Ovary (tissue), 9 donors: ENCODE data around the gene KIRREL1. TPM values are rescaled to one million over a fixed set of nuclear protein-coding genes. Genes with fewer than 3 reads are reported as not detected.

ENCODE experiments used
- DNase-seq, 5 donors: peaks; one replicate each; pipeline ENCODE4 v3.0.0-alpha.2; 2019 to 2020
- H3K27ac ChIP-seq, 2 donors: fragments of 200-600 bp; one replicate each; pipeline versions ENCODE4 v1.5.1 to v1.8.0; 2019 to 2022
- H3K27me3 ChIP-seq: fragments of 200-600 bp; one replicate; pipeline ENCODE4 v1.8.0; 2022
- H3K36me3 ChIP-seq: fragments of 200-600 bp; sonication (generic); one replicate; pipeline ENCODE4 v1.5.1; 2019
- H3K4me1 ChIP-seq: one replicate; pipeline ENCODE4 v1.8.1; 2013; ENCODE audit warnings: mild to moderate bottlenecking, moderate library complexity; ENCODE audit not compliant: insufficient read depth
- H3K4me3 ChIP-seq: fragments of 200-600 bp; sonication (generic); one replicate; pipeline ENCODE4 v1.5.1; 2017
- H3K9me3 ChIP-seq, 2 donors: fragments of 200-600 bp in 1 of 2; sonication (generic) in 1 of 2; one replicate each; pipeline versions ENCODE4 v1.5.1 to v1.8.1; 2013 to 2019; ENCODE audit warnings: mild to moderate bottlenecking in 1 of 2, moderate library complexity in 1 of 2
- EP300 ChIP-seq: sonication (generic); formaldehyde crosslinking; IDR thresholded peaks from one replicate; pipeline ENCODE4 v1.6.1; 2017; ENCODE audit warnings: antibody characterized with exemption
- POLR2A ChIP-seq: fragments of 450-650 bp; IDR thresholded peaks from one replicate; pipeline ENCODE4 v1.6.1; 2017; ENCODE audit warnings: antibody characterized with exemption, mild to moderate bottlenecking, moderate library complexity
- WGBS, 3 donors: extraction: QIAGEN DNeasy Blood & Tissue Kit in 1 of 3; methylation state at CpG; one replicate each; pipeline versions ENCODE4 v1.1.5 to v1.1.7; 2013 to 2017; 5-methylcytosine and 5-hydroxymethylcytosine counted together
- intact Hi-C, 4 donors: fragments of 100-400 bp; cut with DNase I; formaldehyde crosslinking; loops; one replicate each; pipeline versions ENCODE4 v1.11.0 to v1.15.1; 2022 to 2023
- polyA plus RNA-seq, 2 donors: library from polyadenylated mRNA; stranded (reverse); fragments of 200-250 nt in 1 of 2; fragments of 350-450 nt in 1 of 2; fragmentation: Illumina TruSeq in 1 of 2; extraction: RNeasy Lipid Tissue Mini Kit (QIAGEN cat#74804) in 1 of 2; gene quantifications; one replicate each; pipeline ENCODE4 v1.2.3, GENCODE V29; 2013 to 2014
- total RNA-seq, 7 donors: library from RNA; depleted of rRNA in 2 of 7; stranded (reverse); fragments of >200 nt in 2 of 7; fragmentation: NEBNext Ultra II Directional in 3 of 7; extraction: Animal tissue kit (Norgen Biotek cat#: 25700) in 3 of 7; gene quantifications; one replicate each; pipeline versions ENCODE4 v1.1.0 to v1.2.4, GENCODE V29; 2016 to 2023
- TF ChIP-seq, protein P1 (sequence below), 3 donors: fragments of 450-650 bp in 2 of 3; fragments of 200-600 bp in 1 of 3; IDR thresholded peaks; one replicate each; pipeline versions ENCODE4 v1.5.1 to v1.8.0; 2016 to 2022; ENCODE audit warnings: antibody characterized with exemption in 3 of 3, mild to moderate bottlenecking in 1 of 3
- donor health status: DM: no; HTN: no; CAD: no; lungs with moderate emphysema.
- donor health status: DM: no; HTN: no; CAD: no.
- donor health status: Bipolar disorder and iron deficiency.
- donor health status: DM: yes; HTN: yes; CAD: no.
- donor health status: DM: no; HTN: no; CAD: no.
- donor health status: DM: yes; HTN: yes; CAD: no.

KIRREL1 gene
- total and polyA plus RNA-seq, 9 donors: 29.9 to 90.0 (median 65.8) TPM

DNA sequence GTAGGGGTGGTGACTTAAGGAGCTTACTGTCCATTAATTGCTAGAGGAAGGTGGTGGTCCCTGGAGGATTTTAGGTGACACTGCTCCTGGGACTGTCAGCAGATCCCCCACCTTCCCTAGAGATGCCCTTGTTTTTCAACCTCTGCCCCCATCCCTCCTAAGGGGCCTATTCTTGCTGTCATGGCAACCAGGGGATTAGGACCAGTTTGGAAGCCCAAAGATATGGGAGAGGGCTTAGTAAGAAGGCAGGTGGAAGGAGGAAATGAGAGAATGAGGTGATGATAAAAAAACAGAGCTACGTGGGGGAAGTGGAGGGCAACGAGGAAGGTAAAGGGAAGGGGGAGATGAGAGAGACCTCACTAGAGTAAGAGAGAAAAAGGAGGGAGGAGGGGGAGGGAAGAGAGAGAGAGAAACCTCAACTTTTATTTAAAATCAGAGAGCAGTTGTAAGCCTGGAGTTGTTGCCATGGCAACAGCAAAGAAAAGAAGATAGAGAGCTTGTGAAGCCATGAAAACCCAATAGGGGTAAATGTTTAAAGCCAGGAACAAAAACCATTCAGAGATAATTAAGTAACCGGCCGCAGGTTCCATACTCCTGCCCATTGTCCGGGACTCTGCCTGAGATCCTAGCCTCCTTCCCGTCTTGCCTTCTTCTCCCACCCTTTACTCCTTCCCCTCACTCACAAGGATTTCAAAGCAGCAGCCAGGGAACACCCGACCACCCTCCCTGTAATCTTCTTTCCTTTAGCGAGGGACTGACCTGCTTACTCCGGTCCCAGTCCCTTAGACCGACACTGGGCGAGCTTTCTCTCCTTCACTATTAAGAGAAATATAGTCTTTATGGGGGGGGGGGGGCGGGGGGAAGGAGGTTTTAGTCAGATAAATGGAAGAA lies 20.6 kb downstream of the KIRREL1 start:
- TF ChIP-seq, protein P1, sequence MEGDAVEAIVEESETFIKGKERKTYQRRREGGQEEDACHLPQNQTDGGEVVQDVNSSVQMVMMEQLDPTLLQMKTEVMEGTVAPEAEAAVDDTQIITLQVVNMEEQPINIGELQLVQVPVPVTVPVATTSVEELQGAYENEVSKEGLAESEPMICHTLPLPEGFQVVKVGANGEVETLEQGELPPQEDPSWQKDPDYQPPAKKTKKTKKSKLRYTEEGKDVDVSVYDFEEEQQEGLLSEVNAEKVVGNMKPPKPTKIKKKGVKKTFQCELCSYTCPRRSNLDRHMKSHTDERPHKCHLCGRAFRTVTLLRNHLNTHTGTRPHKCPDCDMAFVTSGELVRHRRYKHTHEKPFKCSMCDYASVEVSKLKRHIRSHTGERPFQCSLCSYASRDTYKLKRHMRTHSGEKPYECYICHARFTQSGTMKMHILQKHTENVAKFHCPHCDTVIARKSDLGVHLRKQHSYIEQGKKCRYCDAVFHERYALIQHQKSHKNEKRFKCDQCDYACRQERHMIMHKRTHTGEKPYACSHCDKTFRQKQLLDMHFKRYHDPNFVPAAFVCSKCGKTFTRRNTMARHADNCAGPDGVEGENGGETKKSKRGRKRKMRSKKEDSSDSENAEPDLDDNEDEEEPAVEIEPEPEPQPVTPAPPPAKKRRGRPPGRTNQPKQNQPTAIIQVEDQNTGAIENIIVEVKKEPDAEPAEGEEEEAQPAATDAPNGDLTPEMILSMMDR (IDR thresholded peaks at IDR 0.05): no peak
- TF ChIP-seq EP300 (no peak), POLR2A (no peak)
- no peak overlapping the region for H3K27ac ChIP-seq
- H3K27me3 ChIP-seq: no peaks in the 10 kb centered on the region
- H3K4me3 ChIP-seq: no peak overlapping the region
- H3K4me1 ChIP-seq: peaks cover 43% of the 10 kb centered on the region
- H3K36me3 ChIP-seq: no peaks in the 10 kb centered on the region
- DNase-seq: peak in 1 of 5 donors; percentile 52
- H3K9me3 ChIP-seq: no peaks in the 10 kb centered on the region
- 20 to 24% (median 23%) methylated on average over 12 of the region's 12 CpGs for WGBS, 3 donors
- intact Hi-C loops: no loop called here

DNA sequence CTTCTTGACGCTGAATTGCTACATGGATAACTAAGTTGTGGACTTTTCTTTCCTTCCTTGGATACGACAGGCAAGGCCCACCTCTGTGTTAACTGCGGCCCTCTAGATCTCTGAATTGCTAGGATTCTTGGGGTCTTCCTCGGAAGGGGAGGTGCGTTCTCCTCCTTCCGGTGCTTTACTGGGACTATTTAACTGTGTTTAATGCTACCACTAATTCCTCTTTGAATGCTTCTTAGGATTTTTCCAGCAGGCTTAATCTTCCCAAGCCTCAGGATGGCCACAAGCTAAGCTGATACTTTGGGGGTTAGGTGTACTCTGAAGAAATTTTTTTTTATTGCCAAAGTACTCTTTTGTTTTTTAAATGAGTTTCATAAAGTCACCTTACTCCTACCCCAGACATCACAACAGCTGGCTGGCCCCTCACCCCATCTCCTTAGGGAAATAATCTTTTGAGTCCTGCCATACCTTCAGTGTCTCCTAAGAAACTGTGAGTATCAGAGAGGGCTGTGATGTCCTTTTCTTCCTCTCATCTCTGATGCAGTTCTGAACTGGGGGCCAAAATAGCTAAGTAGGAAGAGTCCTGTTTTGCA lies 21.4 kb downstream of the KIRREL1 start:
- Histone ChIP-seq H3K27me3 (no peaks in the 10 kb centered on the region), H3K4me1 (peaks cover 39% of the 10 kb centered on the region), H3K9me3 (no peaks in the 10 kb centered on the region), H3K36me3 (no peaks in the 10 kb centered on the region), H3K4me3 (no peak overlapping the region), H3K27ac (no peak overlapping the region)
- WGBS, 3 donors: 32 to 38% (median 38%) methylated on average over 6 of the region's 6 CpGs
- intact Hi-C loops: no loop called here
- no peak for DNase-seq
- TF ChIP-seq POLR2A (no peak), EP300 (no peak)
- TF ChIP-seq, protein P1 (IDR thresholded peaks at IDR 0.05): no peak

DNA sequence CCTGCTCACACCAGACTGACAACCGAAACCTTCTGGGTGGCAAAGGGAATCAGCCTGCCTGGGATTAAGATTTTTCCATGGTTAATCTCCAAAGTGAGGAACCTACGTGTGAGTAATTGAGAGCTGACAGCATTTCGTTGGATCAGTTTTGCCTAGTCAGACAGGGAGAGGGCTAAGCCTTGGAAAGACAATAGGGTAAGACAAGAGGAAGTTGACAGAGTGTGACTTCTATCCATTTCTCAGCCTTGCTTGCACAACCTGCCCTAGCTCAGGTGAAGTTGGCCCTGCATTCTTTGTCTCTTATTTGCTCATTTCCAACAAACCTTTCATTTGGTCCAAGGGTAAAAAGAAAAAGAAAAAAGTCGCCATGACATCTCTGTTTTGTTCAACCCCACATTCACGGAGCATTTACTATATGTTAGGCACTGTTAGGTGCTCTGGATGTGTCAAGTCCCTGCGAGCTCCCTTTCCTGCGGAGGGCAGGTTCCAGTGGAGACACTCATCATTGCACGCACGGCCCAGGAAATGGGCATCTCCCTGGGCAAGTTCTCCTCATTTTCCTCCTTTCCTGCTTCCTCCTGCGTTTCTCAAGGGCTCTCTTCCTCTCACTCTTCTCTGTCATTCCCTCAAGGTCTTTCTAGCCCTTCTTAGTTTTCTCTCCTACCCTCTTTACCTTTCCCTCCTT lies 23.3 kb downstream of the KIRREL1 start:
- H3K36me3 ChIP-seq: no peaks in the 10 kb centered on the region
- no peak for DNase-seq
- H3K4me3 ChIP-seq: no peak overlapping the region
- no peaks in the 10 kb centered on the region for H3K27me3 ChIP-seq
- no peaks in the 10 kb centered on the region for H3K9me3 ChIP-seq
- H3K4me1 ChIP-seq: peaks cover 32% of the 10 kb centered on the region
- 68 to 72% (median 69%) methylated on average over 10 of the region's 10 CpGs for WGBS, 3 donors
- H3K27ac ChIP-seq: peak overlapping the region; percentile 7 to 20
- intact Hi-C loops: no loop called here
- TF ChIP-seq POLR2A: no peak
- TF ChIP-seq, protein P1 (IDR thresholded peaks at IDR 0.05): no peak
- no peak for TF ChIP-seq EP300

DNA sequence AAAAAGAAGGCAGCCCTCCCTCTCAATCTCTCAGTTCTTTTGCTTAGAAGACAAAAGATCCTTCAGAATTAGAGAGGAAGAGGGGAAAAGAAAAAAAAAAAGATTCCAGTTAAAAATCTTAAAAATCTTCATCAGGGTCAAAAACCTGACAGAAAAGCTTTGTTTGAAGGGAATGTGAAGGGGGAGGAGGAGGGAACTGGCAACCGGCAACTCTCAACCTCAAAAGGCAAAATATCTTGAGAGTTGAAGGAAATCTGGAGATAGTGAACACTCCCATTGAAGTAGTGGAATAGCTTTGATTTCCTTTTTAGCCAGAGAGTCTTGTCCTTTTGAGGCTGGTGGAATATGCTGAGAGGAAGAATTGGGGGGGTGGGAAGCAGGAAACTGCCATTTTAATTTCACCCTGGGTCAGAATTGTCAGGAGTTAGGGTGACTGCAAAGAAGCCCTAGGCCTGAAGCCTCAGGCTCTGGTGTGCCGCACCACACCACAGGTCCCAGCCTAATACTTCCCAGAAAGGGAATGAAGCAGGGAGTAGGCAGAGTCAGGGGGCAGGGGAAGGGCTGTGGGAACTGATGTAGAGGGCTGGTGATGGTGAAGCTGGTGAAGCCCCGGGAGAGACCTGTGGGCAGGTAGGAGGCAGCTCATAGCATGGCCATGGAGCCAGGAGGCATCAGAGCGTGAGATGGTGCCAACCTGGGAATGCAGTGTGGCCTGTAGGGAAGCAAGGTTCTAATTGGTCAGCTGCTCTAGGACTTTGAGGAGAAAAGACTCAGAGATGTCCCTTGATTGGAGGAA lies 24.6 kb downstream of the KIRREL1 start:
- Histone ChIP-seq H3K9me3 (no peaks in the 10 kb centered on the region), H3K4me1 (peaks cover 33% of the 10 kb centered on the region), H3K4me3 (no peak overlapping the region), H3K36me3 (no peaks in the 10 kb centered on the region), H3K27me3 (no peaks in the 10 kb centered on the region), H3K27ac (peak overlapping the region; percentile 33 to 71)
- TF ChIP-seq POLR2A: no peak
- TF ChIP-seq EP300: no peak
- TF ChIP-seq, protein P1 (IDR thresholded peaks at IDR 0.05): no peak
- intact Hi-C loops: no loop called here
- DNase-seq: no peak
- WGBS, 3 donors: 47 to 59% (median 55%) methylated on average over 4 of the region's 4 CpGs
